Hepatocyte (in vitro differentiated cells): Measurements from ENCODE around the gene ALKBH1.

Source experiments
- EZH2 ChIP-seq: fragments of 200-600 bp; sonication (generic); IDR thresholded peaks from 2 replicates; pipeline ENCODE4 v1.6.1; 2016; ENCODE audit warnings: antibody characterized with exemption, mild to moderate bottlenecking, borderline replicate concordance
- TF ChIP-seq, protein P1 (sequence below): fragments of 200-600 bp; sonication (generic); IDR thresholded peaks from 2 replicates; pipeline ENCODE4 v1.5.1; 2016; ENCODE audit warnings: antibody characterized with exemption, mild to moderate bottlenecking; ENCODE audit not compliant: poor library complexity

DNA sequence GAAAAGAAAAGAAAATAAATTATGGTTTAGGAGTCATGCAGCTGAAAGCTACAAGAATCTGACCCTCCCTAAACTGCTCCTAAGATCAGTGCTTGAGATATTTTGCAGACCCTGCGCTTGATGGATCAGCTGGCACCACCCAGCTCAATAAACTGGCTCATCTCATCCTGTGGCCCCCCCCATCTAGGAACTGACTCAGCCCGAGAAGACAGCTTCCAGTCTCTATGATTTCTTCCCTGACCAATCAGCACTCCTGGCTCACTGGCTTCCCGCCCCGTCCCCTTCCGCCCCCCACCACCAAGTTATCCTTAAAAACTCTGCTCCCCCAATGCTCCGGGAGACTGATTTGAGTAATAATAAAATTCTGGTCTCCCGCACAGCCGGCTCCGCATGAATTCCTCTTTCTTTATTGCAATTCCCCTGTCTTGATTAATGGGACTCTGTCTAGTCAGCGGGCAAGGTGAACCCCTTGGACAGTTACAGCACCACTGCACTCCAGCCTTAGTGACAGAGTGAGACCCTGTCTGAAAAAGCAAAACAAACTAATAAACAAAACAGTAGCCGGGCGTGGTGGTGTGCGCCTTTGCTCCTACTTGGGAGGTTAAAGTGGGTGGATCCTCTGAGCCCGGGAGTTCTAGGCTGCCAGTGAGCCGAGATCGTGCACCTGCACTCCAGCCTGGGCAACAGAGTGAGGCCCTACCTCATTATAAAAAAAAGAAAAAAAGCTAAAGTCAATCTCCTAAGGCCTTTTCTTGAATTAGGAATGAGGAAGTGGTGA lies 66.9 kb downstream of the ALKBH1 start:
- TF ChIP-seq, protein P1, sequence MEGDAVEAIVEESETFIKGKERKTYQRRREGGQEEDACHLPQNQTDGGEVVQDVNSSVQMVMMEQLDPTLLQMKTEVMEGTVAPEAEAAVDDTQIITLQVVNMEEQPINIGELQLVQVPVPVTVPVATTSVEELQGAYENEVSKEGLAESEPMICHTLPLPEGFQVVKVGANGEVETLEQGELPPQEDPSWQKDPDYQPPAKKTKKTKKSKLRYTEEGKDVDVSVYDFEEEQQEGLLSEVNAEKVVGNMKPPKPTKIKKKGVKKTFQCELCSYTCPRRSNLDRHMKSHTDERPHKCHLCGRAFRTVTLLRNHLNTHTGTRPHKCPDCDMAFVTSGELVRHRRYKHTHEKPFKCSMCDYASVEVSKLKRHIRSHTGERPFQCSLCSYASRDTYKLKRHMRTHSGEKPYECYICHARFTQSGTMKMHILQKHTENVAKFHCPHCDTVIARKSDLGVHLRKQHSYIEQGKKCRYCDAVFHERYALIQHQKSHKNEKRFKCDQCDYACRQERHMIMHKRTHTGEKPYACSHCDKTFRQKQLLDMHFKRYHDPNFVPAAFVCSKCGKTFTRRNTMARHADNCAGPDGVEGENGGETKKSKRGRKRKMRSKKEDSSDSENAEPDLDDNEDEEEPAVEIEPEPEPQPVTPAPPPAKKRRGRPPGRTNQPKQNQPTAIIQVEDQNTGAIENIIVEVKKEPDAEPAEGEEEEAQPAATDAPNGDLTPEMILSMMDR = no peak
- no peak for TF ChIP-seq EZH2
